Liver (tissue), 3 donors: Measurements from ENCODE around the gene EXOC4.

Source experiments
- ATF3 ChIP-seq: IDR thresholded peaks from 2 replicates; pipeline ENCODE4 v1.6.1; 2016; ENCODE audit warnings: antibody characterized with exemption
- CTCF ChIP-seq: fragments of 150-350 bp; IDR thresholded peaks from 2 replicates; pipeline ENCODE4 v1.5.1; 2017; ENCODE audit warnings: improper control_type of control experiment, low read depth, low read length; ENCODE audit not compliant: missing input control
- EGR1 ChIP-seq, 2 donors: IDR thresholded peaks; 2 replicates each; pipeline ENCODE4 v1.6.1; 2016 to 2018; ENCODE audit warnings: antibody characterized with exemption in 2 of 2, low read depth in 2 of 2
- GABPA ChIP-seq, 2 donors: IDR thresholded peaks in 1 of 2; conservative IDR thresholded peaks in 1 of 2; 2 replicates each; pipeline ENCODE4 v1.6.1; 2016; ENCODE audit warnings: antibody characterized with exemption in 2 of 2, mild to moderate bottlenecking in 1 of 2, moderate library complexity in 1 of 2
- HNF4G ChIP-seq: IDR thresholded peaks from 2 replicates; pipeline ENCODE4 v1.6.1; 2016; ENCODE audit warnings: antibody characterized with exemption
- JUND ChIP-seq, 2 donors: IDR thresholded peaks; 2 replicates each; pipeline ENCODE4 v1.6.1; 2016; ENCODE audit warnings: antibody characterized with exemption in 2 of 2
- NR2F2 ChIP-seq: IDR thresholded peaks from 2 replicates; pipeline ENCODE4 v1.6.1; 2016; ENCODE audit warnings: antibody characterized with exemption
- RAD21 ChIP-seq, 2 donors: IDR thresholded peaks; 2 replicates each; pipeline ENCODE4 v1.6.1; 2016; ENCODE audit warnings: antibody characterized with exemption in 2 of 2, mild to moderate bottlenecking in 2 of 2
- REST ChIP-seq: IDR thresholded peaks from 2 replicates; pipeline ENCODE4 v1.6.1; 2016; ENCODE audit warnings: antibody characterized with exemption, mild to moderate bottlenecking
- SP1 ChIP-seq: IDR thresholded peaks from 2 replicates; pipeline ENCODE4 v1.6.1; 2018; ENCODE audit warnings: antibody characterized with exemption, mild to moderate bottlenecking
- TAF1 ChIP-seq: conservative IDR thresholded peaks from 2 replicates; pipeline ENCODE4 v1.6.1; 2016; ENCODE audit warnings: antibody characterized with exemption, mild to moderate bottlenecking
- YY1 ChIP-seq: IDR thresholded peaks from 2 replicates; pipeline ENCODE4 v1.6.1; 2016; ENCODE audit warnings: antibody characterized with exemption, mild to moderate bottlenecking
- donor health status: healthy.
- donor health status: healthy.

GRCh38 chr7:133230591-133231194 is 22.2 kb upstream of the EXOC4 start:
- TF ChIP-seq CTCF (peak; percentile 68), NR2F2 (no peak), ATF3 (no peak), EGR1 (IDR thresholded peaks at IDR 0.05; ENCODE audit: low read depth in 2 of 2) (no peak), YY1 (no peak), RAD21 (IDR thresholded peaks at IDR 0.05) (peak; percentile 81 to 85), REST (no peak), JUND (IDR thresholded peaks at IDR 0.05) (no peak), TAF1 (no peak), HNF4G (no peak), SP1 (no peak), GABPA (IDR thresholded peaks at IDR 0.05 in 1 of 2, conservative IDR thresholded peaks at IDR 0.05 in 1 of 2) (no peak)
